OCI-LY3 (cell line): ENCODE results near the gene FAHD1.

Experiments used
- H2AFZ ChIP-seq: fragments of 200-600, 300-600 bp; shearing (Covaris generic); 2 replicates; pipeline ENCODE4 v1.6.0; 2014; ENCODE audit warnings: antibody characterized with exemption, low read depth, low read length
- H3K27ac ChIP-seq: fragments of 200-600, 300-600 bp; sonication (generic); 2 replicates; pipeline ENCODE4 v1.5.1; 2014; ENCODE audit warnings: mild to moderate bottlenecking, low read length, moderate library complexity, mixed read lengths
- H3K27me3 ChIP-seq: fragments of 200-600, 300-600 bp; sonication (generic); 2 replicates; pipeline ENCODE4 v1.6.1; 2014; ENCODE audit warnings: low read depth, low read length, mixed read lengths
- H3K36me3 ChIP-seq: fragments of 200-600, 300-600 bp; sonication (generic); replicated peaks from 2 replicates; pipeline ENCODE3; 2014; ENCODE audit warnings: low read depth, low read length, mixed read lengths
- H3K4me1 ChIP-seq: fragments of 300-600, 200-600 bp; sonication (generic); 2 replicates; pipeline ENCODE4 v1.6.1; 2014; ENCODE audit warnings: low read length, mixed read lengths
- H3K4me2 ChIP-seq: fragments of 200-600, 300-600 bp; sonication (generic); 2 replicates; pipeline ENCODE4 v1.6.1; 2014; ENCODE audit warnings: low read length, mixed read lengths
- H3K4me3 ChIP-seq: fragments of 300-600, 200-600 bp; sonication (generic); 2 replicates; pipeline ENCODE4 v1.5.1; 2014; ENCODE audit warnings: antibody characterized with exemption, mild to moderate bottlenecking, low read length, moderate library complexity
- H3K79me2 ChIP-seq: fragments of 300-600, 200-600 bp; shearing (Covaris generic); 2 replicates; pipeline ENCODE4 v1.6.1; 2014; ENCODE audit warnings: mild to moderate bottlenecking, low read length, mixed read lengths
- H3K9ac ChIP-seq: fragments of 300-600, 200-600 bp; shearing (Covaris generic); 2 replicates; pipeline ENCODE4 v1.6.0; 2014; ENCODE audit warnings: mild to moderate bottlenecking, low read length, moderate library complexity
- H3K9me3 ChIP-seq: fragments of 200-600, 300-600 bp; shearing (Covaris generic); 2 replicates; pipeline ENCODE4 v1.6.1; 2014; ENCODE audit warnings: low read length, mixed read lengths; ENCODE audit not compliant: insufficient read depth
- H4K20me1 ChIP-seq: fragments of 200-600, 300-600 bp; sonication (generic); 2 replicates; pipeline ENCODE4 v1.6.1; 2016; ENCODE audit warnings: low read length, mixed read lengths; ENCODE audit not compliant: insufficient read depth
- CTCF ChIP-seq: fragments of 200-600, 300-600 bp; sonication (generic); IDR thresholded peaks from 2 replicates; pipeline ENCODE4 v1.5.1; 2014; ENCODE audit warnings: antibody characterized with exemption, low read length, low read depth
- EZH2phosphoT487 ChIP-seq: fragments of 200-600 bp; shearing (Covaris generic); IDR thresholded peaks from 2 replicates; pipeline ENCODE4 v1.6.1; 2018; ENCODE audit warnings: antibody characterized with exemption, mixed run types, low read depth

FAHD1 gene

DNA sequence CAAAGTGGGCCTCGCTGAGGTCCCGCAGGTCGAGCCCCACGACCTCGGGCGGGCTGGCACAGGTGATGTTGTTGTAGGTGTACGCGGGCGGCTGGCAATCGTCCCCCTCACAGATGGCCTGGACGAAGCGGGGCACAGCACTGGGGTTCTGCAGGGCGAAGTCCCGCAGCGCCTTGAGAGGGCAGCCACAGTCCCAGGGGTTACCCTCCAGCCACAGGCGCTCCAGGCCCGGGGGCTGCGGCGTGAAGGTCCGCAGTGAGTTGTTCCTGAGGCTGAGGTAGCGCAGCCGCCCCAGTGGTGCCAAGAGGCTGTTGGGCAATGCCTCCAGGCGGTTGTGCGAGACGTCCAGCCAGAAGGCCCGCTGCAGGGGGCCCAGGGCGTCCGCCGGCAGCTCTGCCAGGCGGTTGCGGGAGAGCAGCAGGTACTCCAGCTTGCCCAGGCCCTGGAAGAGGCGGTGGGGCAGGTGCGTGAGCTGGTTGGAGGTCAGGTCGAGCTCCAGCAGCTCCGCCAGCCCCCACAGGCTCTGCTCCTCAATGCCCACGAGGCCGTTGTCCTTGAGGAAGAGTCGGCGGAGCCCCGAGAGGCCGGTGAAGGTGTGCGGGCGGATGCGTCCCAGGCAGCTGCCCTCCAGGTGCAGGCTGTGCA, 36.3 kb upstream of the FAHD1 start:
- Histone ChIP-seq H3K79me2 (peaks cover 20% of the 10 kb centered on the region), H3K4me2 (no peak overlapping the region), H2AFZ (no peak overlapping the region), H3K27ac (no peak overlapping the region), H3K36me3 (no peaks in the 10 kb centered on the region), H3K4me1 (no peaks in the 10 kb centered on the region), H4K20me1 (no peaks in the 10 kb centered on the region), H3K4me3 (no peak overlapping the region), H3K9ac (no peak overlapping the region), H3K27me3 (no peaks in the 10 kb centered on the region), H3K9me3 (no peaks in the 10 kb centered on the region)
- TF ChIP-seq CTCF = no peak
- TF ChIP-seq EZH2phosphoT487 = no peak

- H3K36me3 ChIP-seq = no peaks in the 10 kb centered on the region
- no peak for TF ChIP-seq CTCF
- no peaks in the 10 kb centered on the region for H3K27me3 ChIP-seq
- H3K79me2 ChIP-seq = peaks cover 13% of the 10 kb centered on the region
- no peaks in the 10 kb centered on the region for H3K9me3 ChIP-seq
- H2AFZ ChIP-seq = no peak overlapping the region
- H3K9ac ChIP-seq = no peak overlapping the region
- H3K4me2 ChIP-seq = no peak overlapping the region
- no peaks in the 10 kb centered on the region for H3K4me1 ChIP-seq
- no peaks in the 10 kb centered on the region for H4K20me1 ChIP-seq
- no peak overlapping the region for H3K27ac ChIP-seq
- no peak overlapping the region for H3K4me3 ChIP-seq
These were observed 35.6 kb upstream of the FAHD1 start for GRCh38 chr16:1791256-1791942.

DNA sequence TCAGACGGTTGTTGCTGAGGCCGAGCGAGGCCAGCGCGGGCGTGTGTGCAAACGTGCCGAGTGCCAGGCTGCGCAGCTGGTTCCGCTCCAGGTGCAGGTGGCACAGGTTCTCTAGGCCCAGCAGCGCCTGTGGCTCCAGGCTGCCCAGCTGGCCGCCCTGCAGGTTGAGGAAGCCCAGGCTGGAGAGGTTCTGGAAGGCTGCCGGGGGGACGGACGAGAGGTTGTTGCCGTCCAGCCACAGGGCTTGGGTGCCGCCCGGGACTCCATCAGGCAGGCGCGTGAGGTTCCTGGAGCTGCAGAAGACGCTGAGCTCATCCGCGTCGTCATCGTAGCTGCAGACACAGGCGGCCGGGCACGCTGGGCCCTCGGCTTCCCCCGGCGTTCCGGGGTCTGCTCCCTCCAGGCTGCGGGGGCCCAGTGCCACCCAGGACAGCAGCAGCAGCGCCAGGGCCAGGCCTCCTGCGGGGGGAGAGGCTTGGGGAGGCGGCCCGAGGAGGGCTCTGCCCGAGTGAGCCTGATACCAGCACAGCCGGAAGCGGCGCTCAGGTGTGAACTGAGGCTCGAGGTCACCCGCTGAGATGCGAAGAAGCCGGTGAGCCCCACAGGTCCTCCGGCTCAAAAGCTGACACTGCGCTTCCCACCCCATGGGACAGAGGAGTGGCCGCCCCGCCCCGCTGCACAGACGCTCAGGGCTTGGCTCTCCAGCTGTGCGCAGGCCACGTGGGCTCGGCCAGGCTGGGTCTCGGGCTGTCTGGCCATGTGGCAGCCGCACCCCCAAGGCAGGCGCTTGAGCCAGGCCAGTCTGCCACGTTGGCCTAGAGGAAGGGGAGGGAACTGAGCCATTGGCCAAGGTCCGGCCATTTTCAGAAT, 34.8 kb upstream of the FAHD1 start:
- Histone ChIP-seq H3K4me1 (no peaks in the 10 kb centered on the region), H3K27me3 (no peaks in the 10 kb centered on the region), H4K20me1 (no peaks in the 10 kb centered on the region), H3K27ac (no peak overlapping the region), H3K4me2 (no peak overlapping the region), H3K36me3 (no peaks in the 10 kb centered on the region), H3K4me3 (no peak overlapping the region), H3K9ac (no peak overlapping the region), H3K79me2 (peaks cover 6% of the 10 kb centered on the region; the same call in 1 of the 2 replicates), H3K9me3 (no peaks in the 10 kb centered on the region), H2AFZ (no peak overlapping the region)
- TF ChIP-seq EZH2phosphoT487 (no peak), CTCF (no peak)
